IMR-90 (cell line): ENCODE data around the gene PCGF6. TPM values are rescaled to one million over a fixed set of nuclear protein-coding genes. Genes with fewer than 3 reads are reported as not detected.
"Not testable (repeated sequence)": the region's sequence is repeated elsewhere in the genome, so short reads cannot be mapped to it uniquely, and the experiment has no call there.

Experiments used
- ATAC-seq: fragments of 200-7000 bp; cut with Tn5 transposase; 2 replicates; pipeline ENCODE4 v1.9.1; 2020; ENCODE audit warnings: low read depth, mild to moderate bottlenecking, moderate library complexity
- BruUV-seq: library from RNA; stranded (reverse); fragments of 400-500 nt; replicated peaks from 2 replicates; lab custom pipeline; 2021; lab: Mats Ljungman, UMichigan
- CTCF ChIA-PET: fragments of 300-600 bp; formaldehyde crosslinking; extraction: SDS; loops from one replicate; lab custom pipeline; 2021; ENCODE audit warnings: antibody characterized with exemption; lab: Yijun Ruan, JAX
- POLR2A ChIA-PET: fragments of 300-600 bp; sonication (Branson Sonifier 250); formaldehyde crosslinking; loops from one replicate; lab custom pipeline; 2022; ENCODE audit warnings: antibody characterized with exemption; ENCODE audit not compliant: unreplicated experiment; lab: Charles Lee
- DNase-seq: peaks from one replicate; pipeline ENCODE4 v3.0.0; 2013
- H2AFZ ChIP-seq: replicated peaks from 2 replicates; pipeline ENCODE3; 2013; ENCODE audit warnings: low read length, mild to moderate bottlenecking; ENCODE audit not compliant: poor library complexity
- H2AK5ac ChIP-seq: 2 replicates; pipeline ENCODE4 v1.6.1; 2013; ENCODE audit warnings: low read depth, low read length, inconsistent platforms
- H2AK9ac ChIP-seq: replicated peaks from 2 replicates; pipeline ENCODE3; 2013; ENCODE audit warnings: mild to moderate bottlenecking, low read depth, low read length, moderate library complexity; ENCODE audit not compliant: poor library complexity
- H2BK120ac ChIP-seq: 2 replicates; pipeline ENCODE4 v1.6.1; 2013; ENCODE audit warnings: low read depth, low read length, inconsistent platforms
- H2BK15ac ChIP-seq: 3 replicates; pipeline ENCODE4 v1.6.1; 2013; ENCODE audit warnings: low read depth, low read length, inconsistent platforms
- H2BK20ac ChIP-seq: 2 replicates; pipeline ENCODE4 v1.6.1; 2013; ENCODE audit warnings: low read depth, mild to moderate bottlenecking, inconsistent platforms, low read length, moderate library complexity
- H2BK5ac ChIP-seq: 2 replicates; pipeline ENCODE4 v1.6.1; 2013; ENCODE audit warnings: mild to moderate bottlenecking, low read depth, low read length, inconsistent platforms; ENCODE audit not compliant: poor library complexity, severe bottlenecking
- H3K14ac ChIP-seq: replicated peaks from 2 replicates; pipeline ENCODE4 v1.6.1; 2013; ENCODE audit warnings: low read depth, low read length, inconsistent platforms
- H3K18ac ChIP-seq: 2 replicates; pipeline ENCODE4 v1.6.1; 2013; ENCODE audit warnings: low read depth, low read length, control low read depth
- H3K23ac ChIP-seq: 2 replicates; pipeline ENCODE4 v1.6.1; 2013; ENCODE audit warnings: low read depth, low read length, inconsistent platforms
- H3K27ac ChIP-seq: 2 replicates; pipeline ENCODE4 v1.5.1; 2013; ENCODE audit warnings: mild to moderate bottlenecking, control low read depth, low read length; ENCODE audit not compliant: insufficient read depth
- H3K27me3 ChIP-seq: 2 replicates; pipeline ENCODE4 v1.6.1; 2013; ENCODE audit warnings: low read length; ENCODE audit not compliant: control insufficient read depth, insufficient read depth
- H3K36me3 ChIP-seq: 2 replicates; pipeline ENCODE4 v1.6.1; 2013; ENCODE audit warnings: low read length, mixed read lengths; ENCODE audit not compliant: control insufficient read depth, insufficient read depth
- H3K4ac ChIP-seq: 2 replicates; pipeline ENCODE4 v1.6.1; 2013; ENCODE audit warnings: low read depth, low read length, inconsistent platforms
- H3K4me1 ChIP-seq: 2 replicates; pipeline ENCODE4 v1.6.1; 2013; ENCODE audit warnings: low read length, mixed read lengths; ENCODE audit not compliant: control insufficient read depth, insufficient read depth
- H3K4me2 ChIP-seq: 2 replicates; pipeline ENCODE4 v1.6.1; 2013; ENCODE audit warnings: low read depth, mild to moderate bottlenecking, control low read depth, low read length, moderate library complexity
- H3K4me3 ChIP-seq: 2 replicates; pipeline ENCODE4 v1.5.1; 2013; ENCODE audit warnings: low read depth, mild to moderate bottlenecking, control low read depth, low read length, moderate library complexity; ENCODE audit not compliant: insufficient read depth
- H3K56ac ChIP-seq: 2 replicates; pipeline ENCODE4 v1.6.1; 2013; ENCODE audit warnings: low read length, inconsistent platforms; ENCODE audit not compliant: insufficient read depth; ENCODE audit errors: extremely low read depth
- H3K79me1 ChIP-seq, 2 experiments: 2 replicates each; pipeline ENCODE4 v1.6.1; 2013; ENCODE audit warnings: low read length in 2 of 2, inconsistent platforms in 1 of 2, low read depth in 1 of 2
- H3K9ac ChIP-seq: 2 replicates; pipeline ENCODE4 v1.6.1; 2013; ENCODE audit warnings: low read depth, low read length, control low read depth
- H3K9me1 ChIP-seq: 2 replicates; pipeline ENCODE4 v1.6.1; 2013; ENCODE audit warnings: low read length, inconsistent platforms; ENCODE audit not compliant: insufficient read depth
- H3K9me3 ChIP-seq: 2 replicates; pipeline ENCODE4 v1.6.1; 2013; ENCODE audit warnings: low read length; ENCODE audit not compliant: control insufficient read depth, insufficient read depth
- H4K20me1 ChIP-seq: 2 replicates; pipeline ENCODE4 v1.6.1; 2013; ENCODE audit warnings: low read length, inconsistent platforms; ENCODE audit not compliant: insufficient read depth
- H4K5ac ChIP-seq: 2 replicates; pipeline ENCODE4 v1.6.1; 2013; ENCODE audit warnings: mild to moderate bottlenecking, low read depth, low read length, control low read depth
- H4K8ac ChIP-seq, 2 experiments: 2 replicates each; pipeline ENCODE4 v1.6.1; 2013; ENCODE audit warnings: low read depth in 2 of 2, low read length in 2 of 2, control low read depth in 1 of 2, inconsistent platforms in 1 of 2
- H4K91ac ChIP-seq: 2 replicates; pipeline ENCODE4 v1.6.1; 2013; ENCODE audit warnings: low read depth, low read length, inconsistent platforms; ENCODE audit not compliant: insufficient read depth
- WGBS, 2 experiments: methylation state at CpG; one replicate each; pipeline versions ENCODE4 v1.1.5 to v1.1.7; 2013; ENCODE audit warnings: missing lambda C conversion rate in 2 of 2; ENCODE audit not compliant: insufficient read length in 1 of 2; ENCODE audit errors: extremely low coverage in 2 of 2; 5-methylcytosine and 5-hydroxymethylcytosine counted together
- dilution Hi-C: fragments of 300-500 bp; cut with HindIII; formaldehyde crosslinking; loops from one replicate; pipeline ENCODE4 v1.14.3; 2018; ENCODE audit warnings: low sequenced_read_pairs; ENCODE audit not compliant: unreplicated experiment
- in situ Hi-C: fragments of 300-500 bp; cut with MboI; formaldehyde crosslinking; loops from 3 replicates; pipeline ENCODE4 v1.14.3; 2019; ENCODE audit warnings: low sequenced_read_pairs, inconsistent platforms, mixed read lengths
- intact Hi-C: fragments of 100-400 bp; cut with micrococcal nuclease; formaldehyde crosslinking; loops from 2 replicates; pipeline ENCODE4 v1.10.0; 2022
- polyA plus RNA-seq, 3 experiments: library from polyadenylated mRNA; depleted of rRNA; stranded (reverse); fragments of >200 nt; gene quantifications; 2 replicates each; pipeline ENCODE4 v1.2.3, GENCODE V29; 2012; ENCODE audit warnings: low replicate concordance in 1 of 3
- total RNA-seq: library from RNA; depleted of rRNA; stranded (reverse); fragments of >200 nt; gene quantifications from 2 replicates; pipeline ENCODE4 v1.2.3, GENCODE V29; 2012

Gene PCGF6
- total and polyA plus RNA-seq, 2 of the 4 experiments (the other 2 are of a cell fraction), result 4.9 to 6.5 TPM

DNA sequence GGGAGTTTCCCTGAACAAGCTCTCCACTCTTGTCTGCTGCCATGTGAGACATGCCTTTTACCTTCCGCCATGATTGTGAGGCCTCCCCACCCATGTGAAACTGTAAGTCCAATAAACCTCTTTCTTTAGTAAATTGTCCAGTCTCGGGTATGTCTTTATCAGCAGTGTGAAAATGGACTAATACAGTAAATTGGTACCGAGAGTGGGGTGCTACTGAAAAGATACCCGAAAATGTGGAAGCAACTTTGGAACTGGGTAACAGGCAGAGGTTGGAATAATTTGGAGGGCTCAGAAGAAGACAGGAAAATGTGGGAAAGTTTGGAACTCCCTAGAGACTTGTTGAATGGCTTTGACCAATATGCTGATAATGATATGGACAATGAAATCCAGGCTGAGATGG, 92.0 kb downstream of the PCGF6 start:
- H3K4me3 ChIP-seq, H4K20me1 ChIP-seq, H2AK5ac ChIP-seq, in situ Hi-C loops, H3K14ac ChIP-seq, H3K9me1 ChIP-seq, dilution Hi-C loops, H3K56ac ChIP-seq, H3K9ac ChIP-seq, H3K18ac ChIP-seq, H2BK120ac ChIP-seq, H2AFZ ChIP-seq, H2AK9ac ChIP-seq, H4K8ac ChIP-seq, intact Hi-C loops, H3K9me3 ChIP-seq, H2BK5ac ChIP-seq, H3K27ac ChIP-seq, H2BK20ac ChIP-seq, DNase-seq, ATAC-seq, H2BK15ac ChIP-seq, CTCF ChIA-PET, H3K79me1 ChIP-seq, H3K23ac ChIP-seq, H3K27me3 ChIP-seq, H4K5ac ChIP-seq, H3K4me2 ChIP-seq, H3K36me3 ChIP-seq, BruUV-seq, H4K91ac ChIP-seq, H3K4me1 ChIP-seq, H3K4ac ChIP-seq, POLR2A ChIA-PET: not testable (repeated sequence)
- 86% methylated on average over 2 of the region's 4 CpGs; no CpG with 5 or more reads in 1 of the 2 experiments for WGBS, 2 experiments
